Peyer's patch (tissue), 4 donors: ENCODE data around the gene CREG1.

Source experiments
- CTCF ChIP-seq, 6 experiments: fragments of 450-650 bp in 4 of 6; fragments of 200-600 bp in 2 of 6; sonication (generic) in 1 of 6; IDR thresholded peaks; one replicate each; pipeline ENCODE4 v1.5.1; 2017 to 2019; ENCODE audit warnings: antibody characterized with exemption in 6 of 6, mild to moderate bottlenecking in 3 of 6, moderate library complexity in 1 of 6
- POLR2A ChIP-seq, 2 donors: fragments of 450-650 bp; IDR thresholded peaks; one replicate each; pipeline ENCODE4 v1.5.1; 2017; ENCODE audit warnings: antibody characterized with exemption in 2 of 2, mild to moderate bottlenecking in 2 of 2, moderate library complexity in 2 of 2

- TF ChIP-seq CTCF (IDR thresholded peaks at IDR 0.05) (no peak), POLR2A (IDR thresholded peaks at IDR 0.05) (no peak)
Observed at GRCh38 chr1:167510881-167511280, 42.7 kb downstream of the CREG1 start.
